Chondrocyte (in vitro differentiated cells): ENCODE measurements around the gene ATG5. TPM values are rescaled to one million over a fixed set of nuclear protein-coding genes. Genes with fewer than 3 reads are reported as not detected.
A peak's percentile ranks its signal among the peaks of the same experiment; 100 is the strongest.

ENCODE experiments used
- DNase-seq: peaks from one replicate; pipeline ENCODE4 v3.0.0; 2021; ENCODE audit warnings: mixed read lengths, low spot score
- H3K27ac Mint-ChIP-seq: one replicate; pipeline ENCODE4 v1.8.0; 2021; ENCODE audit warnings: mild to moderate bottlenecking, moderate library complexity, mixed read lengths; ENCODE audit not compliant: unreplicated experiment
- H3K27me3 Mint-ChIP-seq: 2 replicates; pipeline ENCODE4 v1.8.0; 2021; ENCODE audit warnings: low read depth, mixed read lengths
- H3K36me3 Mint-ChIP-seq: 2 replicates; pipeline ENCODE4 v1.8.0; 2021; ENCODE audit warnings: low read depth, mixed read lengths
- H3K4me1 Mint-ChIP-seq: 2 replicates; pipeline ENCODE4 v1.8.0; 2021; ENCODE audit warnings: low read depth, mild to moderate bottlenecking, mixed read lengths
- H3K4me3 Mint-ChIP-seq: one replicate; pipeline ENCODE4 v1.8.0; 2021; ENCODE audit warnings: mild to moderate bottlenecking, moderate library complexity, mixed read lengths; ENCODE audit not compliant: unreplicated experiment
- H3K9me3 Mint-ChIP-seq: 2 replicates; pipeline ENCODE4 v1.8.0; 2021; ENCODE audit warnings: low read depth, mixed read lengths
- CTCF ChIP-seq: fragments of 200-600 bp; sonication (generic); IDR thresholded peaks from 2 replicates; pipeline ENCODE4 v1.5.0; 2021; ENCODE audit warnings: antibody characterized with exemption, mild to moderate bottlenecking, moderate library complexity
- total RNA-seq: library from RNA; stranded (reverse); gene quantifications from 3 replicates; pipeline ENCODE4 v1.2.1, GENCODE V29; 2021

Gene ATG5
- total RNA-seq, 1 donor from 2014 or later: 23.7 TPM

DNA sequence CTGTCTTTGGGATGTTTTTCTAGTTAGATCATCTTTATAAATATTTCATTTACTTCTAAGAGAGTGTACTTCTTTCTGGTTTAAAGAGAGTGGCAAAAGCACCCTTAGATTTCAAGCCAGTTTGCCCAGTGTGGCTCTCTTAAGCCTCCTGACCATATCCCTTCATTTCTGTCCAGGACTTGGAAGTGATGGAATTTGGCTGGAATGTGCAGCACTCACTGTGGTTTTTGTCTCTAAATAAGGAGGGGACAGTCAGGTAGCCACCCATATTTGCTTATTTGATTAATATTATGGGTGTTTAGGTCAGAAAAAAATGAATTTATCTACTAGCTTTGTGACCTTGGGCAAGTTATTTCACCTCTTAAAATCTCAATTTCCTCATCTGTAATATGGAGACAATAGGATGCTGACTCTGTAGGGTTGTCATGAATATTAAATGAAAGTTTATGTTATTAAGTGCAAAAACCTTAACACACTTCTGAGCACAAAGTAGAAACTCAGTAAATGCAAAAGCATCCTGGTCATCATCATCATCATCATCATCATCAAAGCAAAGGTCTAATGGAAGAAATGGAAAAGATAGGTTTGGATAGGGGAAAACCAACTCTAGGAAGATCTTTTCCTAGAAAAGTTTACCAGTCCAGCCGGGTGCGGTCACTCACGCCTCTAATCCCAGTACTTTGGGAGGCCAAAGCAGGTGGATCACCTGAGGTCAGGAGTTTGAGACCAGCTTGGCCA, 38.0 kb upstream of the ATG5 start:
- Mint-ChIP-seq H3K9me3 (no peaks in the 10 kb centered on the region), H3K4me3 (no peak overlapping the region), H3K27ac (no peak overlapping the region), H3K36me3 (no peaks in the 10 kb centered on the region), H3K27me3 (peaks cover 33% of the 10 kb centered on the region), H3K4me1 (peaks cover 13% of the 10 kb centered on the region)
- DNase-seq: no peak
- TF ChIP-seq CTCF: no peak

- Mint-ChIP-seq H3K4me3 (peak overlapping the region; percentile 68), H3K27ac (no peak overlapping the region), H3K4me1 (peaks cover 13% of the 10 kb centered on the region), H3K9me3 (no peaks in the 10 kb centered on the region), H3K27me3 (peaks cover 37% of the 10 kb centered on the region), H3K36me3 (no peaks in the 10 kb centered on the region)
- peak; percentile 68 for DNase-seq
- no peak for TF ChIP-seq CTCF
Measured at GRCh38 chr6:106360989-106361430, 35.5 kb upstream of the ATG5 start.

DNA sequence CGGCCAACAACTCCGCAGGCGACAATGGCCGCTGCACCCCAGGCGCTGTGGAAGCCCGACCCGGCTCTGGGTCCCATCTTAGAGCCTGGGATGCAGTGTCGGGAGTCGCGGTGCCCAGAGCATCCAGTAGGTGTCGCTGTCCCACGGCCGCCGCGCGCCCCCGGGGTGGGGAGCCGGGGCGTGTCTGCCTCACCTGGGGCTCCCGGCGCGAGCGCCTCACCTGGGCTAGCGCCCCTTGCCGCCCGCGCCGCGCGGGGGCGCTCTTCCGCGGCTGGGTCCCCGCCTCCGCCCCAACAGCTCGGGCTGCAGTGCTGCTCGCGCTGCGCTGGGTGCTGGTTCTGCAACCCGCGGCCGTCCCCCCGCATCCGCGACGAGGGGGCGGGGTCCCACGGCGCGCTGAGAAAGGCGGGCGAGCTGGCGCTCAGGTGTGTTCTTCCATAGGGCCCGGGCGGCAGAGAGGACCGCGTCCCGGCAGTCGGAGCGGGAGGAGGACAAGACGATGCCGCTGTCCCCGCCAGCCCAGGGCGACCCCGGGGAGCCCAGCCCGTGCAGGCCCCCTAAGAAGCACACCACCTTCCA, 34.9 kb upstream of the ATG5 start, which contains the start of gene CRYBG1:
Gene CRYBG1 (plus strand): TSS at position 308 of the 579 bp plus-strand sequence. CDS start 192 bp downstream, at position 500.
- H3K36me3 Mint-ChIP-seq: no peaks in the 10 kb centered on the region

DNA sequence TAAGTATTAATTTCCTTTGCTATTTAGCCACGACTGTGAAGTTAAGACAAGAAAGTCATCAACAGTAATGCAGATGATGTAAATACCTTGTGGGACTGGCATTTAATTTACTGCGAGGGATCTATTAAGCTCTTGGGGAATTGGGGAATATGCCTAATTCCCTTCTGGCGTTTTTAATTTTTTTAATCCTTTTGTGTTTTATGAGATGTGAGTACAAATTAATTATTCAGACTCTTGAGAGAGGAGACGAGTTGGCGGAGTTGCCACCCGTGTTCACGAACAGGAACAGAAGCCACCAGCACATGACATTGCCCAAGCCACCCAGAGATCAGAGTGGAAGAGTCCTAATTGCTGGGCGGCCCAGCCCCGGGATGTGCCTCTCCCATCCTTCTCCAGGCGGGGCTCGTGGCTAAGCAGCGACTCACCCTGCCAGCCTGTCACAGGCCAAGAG, 34.4 kb upstream of the ATG5 start:
- no peak for DNase-seq
- peak overlapping the region; percentile 54 for H3K4me3 Mint-ChIP-seq
- H3K27me3 Mint-ChIP-seq: peaks cover 45% of the 10 kb centered on the region
- no peaks in the 10 kb centered on the region for H3K36me3 Mint-ChIP-seq
- H3K9me3 Mint-ChIP-seq: no peaks in the 10 kb centered on the region
- H3K4me1 Mint-ChIP-seq: peaks cover 13% of the 10 kb centered on the region
- no peak overlapping the region for H3K27ac Mint-ChIP-seq
- no peak for TF ChIP-seq CTCF

More for the DNA sequence above, 34.9 kb upstream of the ATG5 start, which contains the start of gene CRYBG1:
- Mint-ChIP-seq H3K4me3 (peak within 1 kb of the TSS; percentile 68), H3K27me3 (peaks cover 42% of the 10 kb centered on the region), H3K4me1 (peaks cover 13% of the 10 kb centered on the region), H3K9me3 (no peaks in the 10 kb centered on the region), H3K27ac (no peak within 1 kb of the TSS)
- peak; percentile 98 for TF ChIP-seq CTCF
- no peak for DNase-seq

DNA sequence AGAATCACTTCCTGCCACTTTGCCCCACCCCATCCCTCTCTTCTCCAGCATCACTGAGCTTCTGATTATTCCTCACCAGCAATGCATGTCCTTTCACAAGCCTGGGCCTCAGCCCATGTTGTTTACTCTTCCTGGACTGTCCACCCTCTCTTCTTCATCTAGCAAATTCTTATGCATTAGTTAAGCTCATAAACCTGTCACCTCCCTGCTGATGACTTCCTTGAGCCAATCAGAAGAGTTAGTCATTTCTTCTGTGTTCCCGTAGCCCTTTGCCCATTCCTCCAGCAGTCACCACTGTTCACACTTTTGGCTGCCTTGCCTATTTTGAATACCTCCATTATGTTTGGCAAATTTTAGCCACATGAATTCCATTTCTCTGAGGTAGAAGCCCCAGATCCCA, 30.8 kb upstream of the ATG5 start:
- no peak for TF ChIP-seq CTCF
- Mint-ChIP-seq H3K27me3 (peaks cover 57% of the 10 kb centered on the region), H3K36me3 (peaks cover 2% of the 10 kb centered on the region), H3K9me3 (peaks cover 10% of the 10 kb centered on the region), H3K27ac (no peak overlapping the region), H3K4me1 (peaks cover 9% of the 10 kb centered on the region), H3K4me3 (no peak overlapping the region)
- no peak for DNase-seq
